HG03378 (cell line): ENCODE results near the gene NOP53.
"Not testable (repeated sequence)": the region's sequence is repeated elsewhere in the genome, so short reads cannot be mapped to it uniquely, and the experiment has no call there.

ENCODE experiments used
- ATAC-seq: cut with Tn5 transposase; IDR thresholded peaks from one replicate; pipeline ENCODE4 v1.9.1; 2021; ENCODE audit warnings: mild to moderate bottlenecking, moderate library complexity; ENCODE audit not compliant: unreplicated experiment

NOP53 gene

GRCh38 chr19:47752440-47753211 is 7.3 kb downstream of the NOP53 start:
- no peak for ATAC-seq

GRCh38 chr19:47754206-47755064 is 9.1 kb downstream of the NOP53 start:
- no peak for ATAC-seq

GRCh38 chr19:47755065-47755761 is 9.9 kb downstream of the NOP53 start:
- ATAC-seq, result no peak

GRCh38 chr19:47755762-47756626 is 10.6 kb downstream of the NOP53 start:
- no peak for ATAC-seq

- no peak for ATAC-seq
Observed at GRCh38 chr19:47756627-47756929, 11.2 kb downstream of the NOP53 start.

GRCh38 chr19:47756953-47757608 is 11.7 kb downstream of the NOP53 start:
- ATAC-seq, result no peak

GRCh38 chr19:47757617-47758442 is 12.5 kb downstream of the NOP53 start:
- no peak for ATAC-seq

GRCh38 chr19:47758443-47758804 is 13.1 kb downstream of the NOP53 start:
- no peak for ATAC-seq

- no peak for ATAC-seq
Observed at GRCh38 chr19:47760632-47760999, 15.3 kb downstream of the NOP53 start.

- no peak for ATAC-seq
Observed at GRCh38 chr19:47761566-47761965, 16.2 kb downstream of the NOP53 start.

GRCh38 chr19:47762151-47762550 is 16.8 kb downstream of the NOP53 start:
- ATAC-seq, result no peak

GRCh38 chr19:47762615-47763308 is 17.4 kb downstream of the NOP53 start:
- ATAC-seq, result no peak

GRCh38 chr19:47764705-47765104 is 19.4 kb downstream of the NOP53 start:
- ATAC-seq, result not testable (repeated sequence)

- ATAC-seq, result no peak
Observed at GRCh38 chr19:47765523-47766358, 20.4 kb downstream of the NOP53 start.

GRCh38 chr19:47766359-47766620 is 20.9 kb downstream of the NOP53 start:
- ATAC-seq, result no peak

- ATAC-seq, result no peak
Observed at GRCh38 chr19:47766670-47767069, 21.3 kb downstream of the NOP53 start.

GRCh38 chr19:47767349-47767748 is 22.0 kb downstream of the NOP53 start:
- ATAC-seq, result no peak

- no peak for ATAC-seq
Observed at GRCh38 chr19:47768604-47769003, 23.3 kb downstream of the NOP53 start.
